ENCODE data around the gene LRRC8B. TPM values are rescaled to one million over a fixed set of nuclear protein-coding genes. Genes with fewer than 3 reads are reported as not detected.

The LRRC8B gene
- total RNA-seq, 2 donors from 2014 or later = 5.5 to 6.5 TPM

- no peak for ATAC-seq (ENCODE audit: insufficient number of reproducible peaks, low FRiP score, low read depth)
- no peaks in the 10 kb centered on the region for H3K9me3 ChIP-seq
- no peaks in the 10 kb centered on the region for H3K4me1 ChIP-seq (ENCODE audit: control insufficient read depth in 1 of 2, low read depth in 2 of 2)
- H3K4me3 ChIP-seq = no peak overlapping the region
- H3K27me3 ChIP-seq (replicated peaks; ENCODE audit: insufficient read depth) = no peaks in the 10 kb centered on the region
- H3K27ac ChIP-seq = no peak overlapping the region
- no peaks in the 10 kb centered on the region for H3K36me3 ChIP-seq
- no peak for DNase-seq (ENCODE audit: low spot score)
- TF ChIP-seq CTCF (IDR thresholded peaks at IDR 0.05) = no peak
These were observed 40.3 kb upstream of the LRRC8B start for GRCh38 chr1:89484092-89485038.

GRCh38 chr1:89487972-89488371 lies 36.7 kb upstream of the LRRC8B start:
- H3K27ac ChIP-seq = no peak overlapping the region

GRCh38 chr1:89489047-89489729 lies 35.4 kb upstream of the LRRC8B start:
- DNase-seq (ENCODE audit: low spot score) = no peak
- Histone ChIP-seq H3K27ac (no peak overlapping the region), H3K9me3 (no peaks in the 10 kb centered on the region), H3K27me3 (replicated peaks; ENCODE audit: insufficient read depth) (no peaks in the 10 kb centered on the region), H3K36me3 (no peaks in the 10 kb centered on the region), H3K4me3 (no peak overlapping the region), H3K4me1 (ENCODE audit: control insufficient read depth in 1 of 2, low read depth in 2 of 2) (no peaks in the 10 kb centered on the region)
- TF ChIP-seq CTCF (IDR thresholded peaks at IDR 0.05) = no peak
- ATAC-seq (ENCODE audit: insufficient number of reproducible peaks, low FRiP score, low read depth) = no peak

More at GRCh38 chr1:89487972-89488371, 36.7 kb upstream of the LRRC8B start:
- H3K36me3 ChIP-seq = no peaks in the 10 kb centered on the region
- H3K4me1 ChIP-seq (ENCODE audit: control insufficient read depth in 1 of 2, low read depth in 2 of 2) = no peaks in the 10 kb centered on the region
- TF ChIP-seq CTCF (IDR thresholded peaks at IDR 0.05) = no peak
- DNase-seq (ENCODE audit: low spot score) (no peak), ATAC-seq (ENCODE audit: insufficient number of reproducible peaks, low FRiP score, low read depth) (no peak)
- H3K4me3 ChIP-seq = no peak overlapping the region
- H3K9me3 ChIP-seq = no peaks in the 10 kb centered on the region
- H3K27me3 ChIP-seq (replicated peaks; ENCODE audit: insufficient read depth) = no peaks in the 10 kb centered on the region

GRCh38 chr1:89490389-89490788 lies 34.2 kb upstream of the LRRC8B start:
- Histone ChIP-seq H3K27me3 (replicated peaks; ENCODE audit: insufficient read depth) (no peaks in the 10 kb centered on the region), H3K4me1 (ENCODE audit: control insufficient read depth in 1 of 2, low read depth in 2 of 2) (no peaks in the 10 kb centered on the region), H3K36me3 (no peaks in the 10 kb centered on the region), H3K9me3 (no peaks in the 10 kb centered on the region), H3K27ac (no peak overlapping the region), H3K4me3 (no peak overlapping the region)
- DNase-seq (ENCODE audit: low spot score) (no peak), ATAC-seq (ENCODE audit: insufficient number of reproducible peaks, low FRiP score, low read depth) (no peak)
- no peak for TF ChIP-seq CTCF (IDR thresholded peaks at IDR 0.05)

GRCh38 chr1:89499320-89499719 lies 25.3 kb upstream of the LRRC8B start:
- Histone ChIP-seq H3K27me3 (replicated peaks; ENCODE audit: insufficient read depth) (no peaks in the 10 kb centered on the region), H3K4me1 (ENCODE audit: control insufficient read depth in 1 of 2, low read depth in 2 of 2) (no peaks in the 10 kb centered on the region), H3K27ac (no peak overlapping the region), H3K4me3 (no peak overlapping the region), H3K36me3 (no peaks in the 10 kb centered on the region), H3K9me3 (no peaks in the 10 kb centered on the region)
- TF ChIP-seq CTCF (IDR thresholded peaks at IDR 0.05) = no peak
- DNase-seq (ENCODE audit: low spot score) (no peak), ATAC-seq (ENCODE audit: insufficient number of reproducible peaks, low FRiP score, low read depth) (no peak)

Measured in thoracic aorta (tissue), 2 donors.